Measurements from ENCODE around the gene BCL2.
"Not testable (repeated sequence)": the region's sequence is repeated elsewhere in the genome, so short reads cannot be mapped to it uniquely, and the experiment has no call there.

Gene BCL2

GRCh38 chr18:63207143-63207790 lies 112.3 kb downstream of the BCL2 start:
- in situ Hi-C loops (cut with HindIII; ENCODE audit: low sequenced_read_pairs) = no loop called here

- in situ Hi-C loops (cut with HindIII; ENCODE audit: low sequenced_read_pairs) = no loop called here
These were observed 113.0 kb downstream of the BCL2 start for GRCh38 chr18:63206433-63207142.

GRCh38 chr18:63205791-63206252 lies 113.7 kb downstream of the BCL2 start:
- in situ Hi-C loops (cut with HindIII; ENCODE audit: low sequenced_read_pairs) = no loop called here

- in situ Hi-C loops (cut with HindIII; ENCODE audit: low sequenced_read_pairs) = no loop called here
These were observed 116.1 kb downstream of the BCL2 start for GRCh38 chr18:63203497-63203896.

GRCh38 chr18:63202828-63203227 lies 116.7 kb downstream of the BCL2 start:
- in situ Hi-C loops (cut with HindIII; ENCODE audit: low sequenced_read_pairs) = no loop called here

DNA sequence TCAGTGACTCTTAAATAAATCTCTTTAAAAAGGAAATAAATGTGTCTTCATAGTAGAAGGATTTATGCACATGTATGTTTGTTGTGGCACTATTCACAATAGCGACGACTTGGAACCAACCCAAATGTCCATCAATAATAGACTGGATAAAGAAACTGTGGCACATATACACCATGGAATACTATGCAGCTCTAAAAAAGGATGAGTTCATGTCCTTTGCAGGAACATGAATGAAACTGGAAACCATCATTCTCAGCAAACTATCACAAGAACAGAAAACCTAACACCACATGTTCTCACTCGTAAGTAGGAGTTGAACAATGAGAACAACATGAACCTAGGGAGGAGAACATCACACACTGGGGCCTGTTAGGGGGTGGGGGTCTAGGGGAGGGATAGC lies 118.1 kb downstream of the BCL2 start:
- in situ Hi-C loops (cut with HindIII; ENCODE audit: low sequenced_read_pairs) = not testable (repeated sequence)

DNA sequence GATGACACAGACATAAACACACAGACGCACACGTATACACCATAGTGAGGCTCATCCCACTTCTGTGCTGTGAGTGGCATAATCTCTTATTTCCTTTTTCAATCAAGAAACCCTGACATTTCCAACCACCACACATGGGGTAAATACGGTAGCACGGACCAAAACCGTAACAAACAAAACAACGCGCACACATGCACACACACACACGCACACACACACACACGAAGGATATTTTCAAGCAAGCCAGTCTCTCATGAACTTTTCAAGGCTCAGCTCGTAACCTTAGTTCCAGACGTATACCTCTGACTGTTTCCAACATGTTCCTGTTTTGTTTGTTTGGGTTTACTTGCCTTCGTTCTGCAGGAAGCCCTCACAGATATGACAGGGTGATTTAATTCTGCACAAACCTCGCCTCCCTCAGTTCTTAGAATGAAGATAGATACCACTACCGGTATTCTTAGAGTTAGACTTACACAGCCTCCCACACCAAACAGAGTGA lies 119.8 kb downstream of the BCL2 start:
- in situ Hi-C loops (cut with HindIII; ENCODE audit: low sequenced_read_pairs) = no loop called here

- in situ Hi-C loops (cut with HindIII; ENCODE audit: low sequenced_read_pairs) = no loop called here
These were observed 120.5 kb downstream of the BCL2 start for GRCh38 chr18:63198868-63199742.

GRCh38 chr18:63198098-63198760 lies 121.3 kb downstream of the BCL2 start:
- in situ Hi-C loops (cut with HindIII; ENCODE audit: low sequenced_read_pairs) = no loop called here

GRCh38 chr18:63197246-63197869 lies 122.2 kb downstream of the BCL2 start:
- in situ Hi-C loops (cut with HindIII; ENCODE audit: low sequenced_read_pairs) = no loop called here

DNA sequence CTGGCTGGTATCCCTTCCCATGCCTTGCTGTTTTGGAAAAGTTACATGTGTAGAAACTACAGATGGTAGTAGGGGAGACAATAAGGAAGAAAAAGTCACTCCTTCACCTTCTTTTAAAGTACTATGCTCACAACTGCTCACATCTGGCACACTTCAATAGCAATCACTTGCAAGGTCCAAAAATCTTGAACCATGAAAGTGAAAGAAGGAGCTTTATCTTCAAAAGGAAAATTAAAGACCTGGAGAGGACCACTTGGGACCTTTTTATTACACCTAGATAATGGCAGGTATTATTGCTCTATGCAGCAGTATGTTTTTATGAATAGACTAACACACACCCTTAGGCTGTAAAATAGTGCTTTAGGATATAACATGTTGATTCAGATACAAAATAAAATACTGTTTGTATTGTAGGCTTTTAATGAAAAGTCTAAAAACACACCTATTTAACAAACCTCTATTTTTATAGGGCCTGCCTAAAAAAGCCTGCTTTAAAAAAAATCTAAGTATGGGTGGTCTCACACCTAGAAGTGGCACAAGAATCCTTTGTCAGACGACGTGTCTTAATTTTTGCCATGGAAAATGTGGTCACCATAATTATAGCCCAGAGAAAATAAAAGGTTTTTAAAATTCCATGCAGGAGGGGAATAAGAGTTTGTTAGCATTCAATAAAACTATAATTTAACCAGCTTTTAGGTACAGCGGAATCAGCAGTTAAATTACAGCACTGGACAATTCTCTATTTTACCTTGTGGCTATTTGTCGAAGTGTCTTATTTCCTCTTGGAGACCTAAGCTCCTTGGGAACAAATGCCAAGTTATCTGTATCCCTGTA lies 124.0 kb downstream of the BCL2 start:
- in situ Hi-C loops (cut with HindIII; ENCODE audit: low sequenced_read_pairs) = no loop called here

- in situ Hi-C loops (cut with HindIII; ENCODE audit: low sequenced_read_pairs) = no loop called here
These were observed 126.7 kb downstream of the BCL2 start for GRCh38 chr18:63192885-63193349.

DNA sequence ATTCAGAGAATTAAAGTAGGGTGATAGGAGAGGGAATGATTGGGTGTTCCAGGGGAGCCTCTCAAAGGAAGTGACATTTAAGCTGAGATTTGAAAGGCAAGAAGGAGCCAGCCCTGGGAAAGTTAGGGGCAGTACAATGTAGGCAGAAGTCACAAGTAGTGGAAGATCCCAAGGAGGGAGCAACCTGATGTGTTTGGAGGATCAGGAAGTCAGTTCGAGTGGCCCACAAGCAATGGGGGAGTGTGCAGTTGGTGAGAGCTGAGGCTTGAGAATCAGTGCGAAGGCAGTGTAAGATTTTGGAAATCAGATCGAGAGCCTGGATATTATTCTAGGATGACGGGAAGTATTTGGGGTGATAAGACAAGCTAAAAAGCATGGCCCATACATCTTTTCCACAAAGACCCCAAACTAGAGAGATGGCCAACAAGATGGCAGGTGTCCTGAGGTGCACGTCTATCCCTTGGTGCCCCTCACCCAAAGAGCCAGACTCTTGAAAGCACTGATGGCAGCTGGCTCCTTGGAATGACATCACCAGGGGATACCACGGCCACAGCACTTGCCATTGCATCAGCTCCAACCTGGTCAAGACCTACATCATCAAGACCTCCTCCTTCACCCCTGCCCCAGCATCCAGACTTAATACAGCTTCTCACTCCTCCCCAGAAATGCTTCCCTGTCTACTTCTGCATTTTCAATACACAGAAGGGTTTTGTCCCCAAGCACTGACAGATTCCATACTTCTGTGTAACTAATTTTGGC lies 127.3 kb downstream of the BCL2 start:
- in situ Hi-C loops (cut with HindIII; ENCODE audit: low sequenced_read_pairs) = no loop called here

GRCh38 chr18:63191413-63191812 lies 128.2 kb downstream of the BCL2 start:
- in situ Hi-C loops (cut with HindIII; ENCODE audit: low sequenced_read_pairs) = no loop called here

- in situ Hi-C loops (cut with HindIII; ENCODE audit: low sequenced_read_pairs) = not testable (repeated sequence)
These were observed 128.7 kb downstream of the BCL2 start for GRCh38 chr18:63190838-63191237.

DNA sequence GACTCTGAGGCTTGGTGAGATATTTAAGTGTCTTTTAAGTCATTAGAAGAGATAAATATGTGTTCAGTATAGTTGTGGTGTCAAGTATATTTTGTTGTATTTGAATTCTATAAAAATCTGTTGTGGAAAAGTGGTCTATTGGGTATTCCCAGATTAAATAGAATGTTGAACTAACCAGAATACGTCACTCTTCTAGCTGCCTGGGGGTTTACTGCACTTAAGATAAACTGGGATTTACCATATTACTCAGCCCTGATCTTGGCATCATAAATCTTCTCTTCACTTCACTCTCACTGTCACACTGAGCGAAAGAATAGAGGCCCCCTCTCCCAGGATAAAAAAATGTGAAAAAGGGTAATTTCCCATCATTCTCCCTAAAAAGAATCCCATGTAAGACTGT lies 129.8 kb downstream of the BCL2 start:
- in situ Hi-C loops (cut with HindIII; ENCODE audit: low sequenced_read_pairs) = no loop called here

DNA sequence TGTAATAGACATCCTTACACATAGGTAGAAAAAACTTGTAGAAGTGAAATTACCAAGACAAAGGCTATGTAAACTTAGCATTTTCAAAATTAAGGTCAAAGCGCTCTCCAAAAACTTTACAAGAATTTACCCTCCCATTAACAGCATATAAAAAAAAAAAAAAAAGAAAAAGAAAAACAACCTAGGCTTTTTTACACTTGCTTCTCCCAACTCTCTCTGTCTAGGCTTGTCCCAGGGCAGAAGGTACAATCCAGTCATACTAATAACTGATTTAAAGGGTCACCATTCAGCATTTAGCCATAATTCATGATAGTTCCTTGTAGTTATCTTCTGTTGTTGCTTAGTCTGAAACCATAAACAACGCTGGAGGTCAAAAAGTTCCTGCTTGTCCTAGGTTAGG lies 130.5 kb downstream of the BCL2 start:
- in situ Hi-C loops (cut with HindIII; ENCODE audit: low sequenced_read_pairs) = no loop called here

- in situ Hi-C loops (cut with HindIII; ENCODE audit: low sequenced_read_pairs) = no loop called here
These were observed 131.6 kb downstream of the BCL2 start for GRCh38 chr18:63187791-63188460.
